ENCODE measurements around the gene CCNF. TPM values are rescaled to one million over a fixed set of nuclear protein-coding genes. Genes with fewer than 3 reads are reported as not detected.

Gene CCNF
- total RNA-seq, 1 donor from 2014 or later: 27.8 TPM

DNA sequence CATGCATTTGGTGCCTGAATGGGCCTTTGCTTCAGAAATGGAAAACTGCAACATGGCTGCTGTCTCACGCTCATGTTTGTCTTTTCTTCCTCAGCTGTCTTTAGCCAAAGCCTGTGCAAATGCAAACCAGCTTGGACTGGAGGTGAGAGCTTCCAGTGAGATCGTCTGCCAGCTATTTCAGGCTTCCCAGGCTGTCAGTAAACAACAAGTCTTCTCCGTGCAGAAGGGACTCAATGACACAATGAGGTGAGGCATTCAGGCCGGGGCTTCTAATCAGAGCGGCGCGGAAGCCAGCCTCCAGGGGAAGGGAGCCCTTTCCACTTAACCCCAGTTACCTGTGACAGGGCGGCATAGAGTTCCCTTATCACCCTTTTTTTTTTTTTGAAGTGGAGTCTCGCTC, 14.3 kb downstream of the CCNF start:
- no peak overlapping the region for H3K4me3 Mint-ChIP-seq (ENCODE audit: low read depth)
- no peaks in the 10 kb centered on the region for H3K9me3 Mint-ChIP-seq (ENCODE audit: low read depth)
- H3K36me3 Mint-ChIP-seq (ENCODE audit: insufficient read depth): peaks cover 11% of the 10 kb centered on the region
- no peaks in the 10 kb centered on the region for H3K4me1 Mint-ChIP-seq (ENCODE audit: low read depth)
- H3K27me3 Mint-ChIP-seq: no peaks in the 10 kb centered on the region
- TF ChIP-seq, protein P1, sequence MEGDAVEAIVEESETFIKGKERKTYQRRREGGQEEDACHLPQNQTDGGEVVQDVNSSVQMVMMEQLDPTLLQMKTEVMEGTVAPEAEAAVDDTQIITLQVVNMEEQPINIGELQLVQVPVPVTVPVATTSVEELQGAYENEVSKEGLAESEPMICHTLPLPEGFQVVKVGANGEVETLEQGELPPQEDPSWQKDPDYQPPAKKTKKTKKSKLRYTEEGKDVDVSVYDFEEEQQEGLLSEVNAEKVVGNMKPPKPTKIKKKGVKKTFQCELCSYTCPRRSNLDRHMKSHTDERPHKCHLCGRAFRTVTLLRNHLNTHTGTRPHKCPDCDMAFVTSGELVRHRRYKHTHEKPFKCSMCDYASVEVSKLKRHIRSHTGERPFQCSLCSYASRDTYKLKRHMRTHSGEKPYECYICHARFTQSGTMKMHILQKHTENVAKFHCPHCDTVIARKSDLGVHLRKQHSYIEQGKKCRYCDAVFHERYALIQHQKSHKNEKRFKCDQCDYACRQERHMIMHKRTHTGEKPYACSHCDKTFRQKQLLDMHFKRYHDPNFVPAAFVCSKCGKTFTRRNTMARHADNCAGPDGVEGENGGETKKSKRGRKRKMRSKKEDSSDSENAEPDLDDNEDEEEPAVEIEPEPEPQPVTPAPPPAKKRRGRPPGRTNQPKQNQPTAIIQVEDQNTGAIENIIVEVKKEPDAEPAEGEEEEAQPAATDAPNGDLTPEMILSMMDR (IDR thresholded peaks at IDR 0.05; ENCODE audit: unreplicated experiment): no peak
- DNase-seq (ENCODE audit: low spot score, unreplicated experiment): no peak
- H3K27ac Mint-ChIP-seq: no peak overlapping the region

DNA sequence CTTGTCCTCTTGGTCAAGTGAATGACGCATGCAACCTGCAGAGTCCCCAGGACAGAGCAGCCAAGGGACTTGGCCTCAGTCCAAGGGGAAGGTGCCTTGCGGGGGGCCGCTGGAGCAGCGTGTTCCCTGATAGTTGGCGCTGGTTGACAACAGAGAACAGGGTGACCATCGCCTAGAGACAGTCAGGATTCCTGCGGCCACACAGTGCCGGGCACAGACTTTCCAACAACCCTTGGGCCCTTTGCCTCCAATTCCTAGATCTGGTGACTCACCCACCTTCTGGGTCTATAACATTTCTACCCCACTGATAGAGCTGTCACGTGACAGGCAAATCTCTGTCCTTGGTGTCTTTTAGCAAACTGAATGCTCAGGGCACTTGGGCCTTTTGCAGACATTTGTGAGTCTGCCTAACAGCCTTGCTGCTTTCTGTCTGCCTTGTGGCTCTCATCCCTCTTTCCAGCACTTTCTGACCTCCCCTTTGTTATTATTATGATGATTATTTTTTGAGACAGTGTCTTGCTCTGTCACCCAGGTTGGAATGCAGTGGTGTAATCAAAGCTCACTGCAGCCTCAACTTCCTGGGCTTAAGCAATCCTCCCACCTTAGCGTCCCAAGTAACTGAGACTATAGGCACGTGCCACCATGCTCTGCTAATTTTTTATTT, 18.8 kb downstream of the CCNF start:
- H3K27ac Mint-ChIP-seq: no peak overlapping the region
- no peaks in the 10 kb centered on the region for H3K9me3 Mint-ChIP-seq (ENCODE audit: low read depth)
- DNase-seq (ENCODE audit: low spot score, unreplicated experiment): no peak
- H3K27me3 Mint-ChIP-seq: no peaks in the 10 kb centered on the region
- TF ChIP-seq, protein P1 (IDR thresholded peaks at IDR 0.05; ENCODE audit: unreplicated experiment): no peak
- H3K4me1 Mint-ChIP-seq (ENCODE audit: low read depth): no peaks in the 10 kb centered on the region
- H3K4me3 Mint-ChIP-seq (ENCODE audit: low read depth): no peak overlapping the region
- peaks cover 12% of the 10 kb centered on the region for H3K36me3 Mint-ChIP-seq (ENCODE audit: insufficient read depth)

DNA sequence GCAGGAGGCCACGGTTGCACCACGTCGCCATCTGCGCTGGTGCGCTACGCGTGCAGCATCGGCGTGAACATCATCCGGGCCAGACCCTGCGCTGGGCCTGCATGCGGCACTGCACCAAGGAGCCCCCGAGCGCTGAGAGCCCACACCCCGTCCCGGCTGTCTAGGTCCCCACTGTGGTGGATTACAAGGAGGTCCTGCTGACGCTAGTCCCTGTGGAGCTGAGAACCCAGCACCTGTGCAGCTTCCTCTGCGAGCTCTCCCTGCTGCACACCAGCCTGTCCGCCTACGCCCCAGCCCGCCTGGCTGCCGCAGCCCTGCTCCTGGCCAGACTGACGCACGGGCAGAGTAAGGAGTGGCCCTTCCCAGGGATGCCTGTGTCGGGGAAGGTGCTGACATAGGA, 19.9 kb downstream of the CCNF start:
- peaks cover 14% of the 10 kb centered on the region for H3K36me3 Mint-ChIP-seq (ENCODE audit: insufficient read depth)
- no peak for DNase-seq (ENCODE audit: low spot score, unreplicated experiment)
- H3K27ac Mint-ChIP-seq: no peak overlapping the region
- H3K4me3 Mint-ChIP-seq (ENCODE audit: low read depth): no peak overlapping the region
- H3K27me3 Mint-ChIP-seq: no peaks in the 10 kb centered on the region
- H3K4me1 Mint-ChIP-seq (ENCODE audit: low read depth): no peaks in the 10 kb centered on the region
- TF ChIP-seq, protein P1 (IDR thresholded peaks at IDR 0.05; ENCODE audit: unreplicated experiment): no peak
- no peaks in the 10 kb centered on the region for H3K9me3 Mint-ChIP-seq (ENCODE audit: low read depth)

DNA sequence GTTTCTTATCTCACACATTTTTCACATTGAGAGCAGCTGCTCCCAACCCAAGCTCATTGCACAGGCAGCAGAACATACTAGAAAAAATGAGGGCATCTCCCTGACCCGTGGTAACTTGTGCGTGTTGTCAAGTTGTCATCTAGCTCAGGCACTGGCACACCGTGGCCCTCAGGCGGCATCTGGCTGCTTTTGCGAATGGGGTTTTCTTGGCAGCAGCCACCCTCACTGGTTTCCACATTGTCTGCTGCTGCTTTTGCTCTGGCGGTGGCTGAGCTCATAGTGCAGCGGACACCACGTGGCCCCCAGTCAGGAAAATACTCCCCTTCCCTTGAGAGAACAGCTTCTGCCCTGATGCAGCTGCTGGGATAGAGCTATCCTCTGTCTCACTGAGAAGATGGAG, 21.3 kb downstream of the CCNF start:
- no peak overlapping the region for H3K27ac Mint-ChIP-seq
- TF ChIP-seq, protein P1 (IDR thresholded peaks at IDR 0.05; ENCODE audit: unreplicated experiment): no peak
- H3K9me3 Mint-ChIP-seq (ENCODE audit: low read depth): no peaks in the 10 kb centered on the region
- no peak for DNase-seq (ENCODE audit: low spot score, unreplicated experiment)
- no peak overlapping the region for H3K4me3 Mint-ChIP-seq (ENCODE audit: low read depth)
- no peaks in the 10 kb centered on the region for H3K27me3 Mint-ChIP-seq
- peaks cover 12% of the 10 kb centered on the region for H3K36me3 Mint-ChIP-seq (ENCODE audit: insufficient read depth)
- H3K4me1 Mint-ChIP-seq (ENCODE audit: low read depth): no peaks in the 10 kb centered on the region

DNA sequence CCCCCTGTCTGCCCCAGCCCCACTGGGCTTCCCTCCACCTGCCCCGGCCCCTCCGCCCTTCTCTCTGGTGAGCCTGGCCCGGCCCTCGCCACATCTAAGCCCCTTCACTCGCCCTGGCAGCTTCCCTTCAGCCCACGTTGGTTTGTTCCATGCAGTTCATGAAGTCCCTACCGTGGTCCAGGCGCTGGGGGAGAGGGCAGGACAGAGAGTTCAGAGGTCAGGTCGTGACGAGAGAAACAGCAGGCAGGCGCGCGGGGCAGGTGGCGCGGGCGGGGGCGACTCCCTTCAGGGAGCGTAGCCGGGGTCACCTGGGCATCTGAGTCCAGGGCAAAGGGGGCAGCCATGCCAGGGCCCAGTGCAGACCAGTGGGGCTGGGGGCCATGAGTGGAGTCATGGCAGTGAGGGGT, 21.7 kb downstream of the CCNF start:
- Mint-ChIP-seq H3K4me3 (ENCODE audit: low read depth) (no peak overlapping the region), H3K27ac (no peak overlapping the region), H3K9me3 (ENCODE audit: low read depth) (no peaks in the 10 kb centered on the region), H3K36me3 (ENCODE audit: insufficient read depth) (peaks cover 12% of the 10 kb centered on the region), H3K4me1 (ENCODE audit: low read depth) (no peaks in the 10 kb centered on the region), H3K27me3 (no peaks in the 10 kb centered on the region)
- DNase-seq (ENCODE audit: low spot score, unreplicated experiment): no peak
- TF ChIP-seq, protein P1 (IDR thresholded peaks at IDR 0.05; ENCODE audit: unreplicated experiment): no peak
